Esophagus muscularis mucosa (tissue), 4 donors: ENCODE data around the gene SHC1. TPM values are rescaled to one million over a fixed set of nuclear protein-coding genes. Genes with fewer than 3 reads are reported as not detected.

Experiments
- DNase-seq: peaks from one replicate; pipeline ENCODE4 v3.0.0-alpha.2; 2017; ENCODE audit errors: extremely low spot score
- H3K27ac ChIP-seq, 4 donors: fragments of 200-600 bp; sonication (generic); replicated peaks in 1 of 4; 1 replicate in 3 of 4; 2 replicates in 1 of 4; pipeline ENCODE4 v1.5.1; 2016 to 2019; ENCODE audit warnings: mild to moderate bottlenecking in 1 of 4
- H3K27me3 ChIP-seq, 4 donors: fragments of 200-600 bp; sonication (generic); one replicate each; pipeline versions ENCODE4 v1.5.1 to v1.6.0; 2016 to 2019
- H3K36me3 ChIP-seq, 4 donors: fragments of 200-600 bp; sonication (generic); one replicate each; pipeline ENCODE4 v1.5.1; 2016 to 2019
- H3K4me1 ChIP-seq, 4 donors: fragments of 200-600 bp; sonication (generic); one replicate each; pipeline ENCODE4 v1.5.1; 2016 to 2019
- H3K4me3 ChIP-seq, 4 donors: fragments of 200-600 bp; sonication (generic); 1 replicate in 2 of 4; 2 replicates in 2 of 4; pipeline ENCODE4 v1.5.1; 2016 to 2019; ENCODE audit warnings: mild to moderate bottlenecking in 4 of 4, moderate library complexity in 1 of 4
- H3K9me3 ChIP-seq, 4 donors: fragments of 200-600 bp; sonication (generic); 1 replicate in 3 of 4; 2 replicates in 1 of 4; pipeline ENCODE4 v1.5.1; 2016 to 2019
- EP300 ChIP-seq: sonication (generic); formaldehyde crosslinking; IDR thresholded peaks from one replicate; pipeline ENCODE4 v1.6.1; 2017; ENCODE audit warnings: antibody characterized with exemption
- POLR2A ChIP-seq: fragments of 450-650 bp; IDR thresholded peaks from one replicate; pipeline ENCODE4 v1.6.1; 2017; ENCODE audit warnings: antibody characterized with exemption, moderate library complexity, mild to moderate bottlenecking, low read depth
- POLR2AphosphoS5 ChIP-seq, 2 donors: sonication (generic); formaldehyde crosslinking; IDR thresholded peaks; one replicate each; pipeline ENCODE4 v1.6.1; 2017; ENCODE audit warnings: antibody characterized with exemption in 2 of 2
- WGBS: methylation state at CpG from one replicate; pipeline ENCODE4 v1.1.5; 2018; 5-methylcytosine and 5-hydroxymethylcytosine counted together
- intact Hi-C: fragments of 100-400 bp; cut with DNase I; formaldehyde crosslinking; loops from one replicate; pipeline ENCODE4 v1.15.1; 2023
- total RNA-seq, 4 donors: library from RNA; depleted of rRNA; stranded (reverse); fragments of >200 nt; gene quantifications; one replicate each; pipeline versions ENCODE4 v1.1.0 to v1.2.1, GENCODE V29; 2016
- TF ChIP-seq, protein P1 (sequence below), 3 experiments: fragments of 200-600 bp in 2 of 3; fragments of 450-650 bp in 1 of 3; sonication (generic) in 2 of 3; IDR thresholded peaks; one replicate each; pipeline ENCODE4 v1.5.1; 2017 to 2019; ENCODE audit warnings: antibody characterized with exemption in 3 of 3, mild to moderate bottlenecking in 2 of 3, moderate library complexity in 1 of 3

SHC1 gene
- total RNA-seq, 4 donors from 2014 or later = 60.6 to 101 (median 93.4) TPM

DNA sequence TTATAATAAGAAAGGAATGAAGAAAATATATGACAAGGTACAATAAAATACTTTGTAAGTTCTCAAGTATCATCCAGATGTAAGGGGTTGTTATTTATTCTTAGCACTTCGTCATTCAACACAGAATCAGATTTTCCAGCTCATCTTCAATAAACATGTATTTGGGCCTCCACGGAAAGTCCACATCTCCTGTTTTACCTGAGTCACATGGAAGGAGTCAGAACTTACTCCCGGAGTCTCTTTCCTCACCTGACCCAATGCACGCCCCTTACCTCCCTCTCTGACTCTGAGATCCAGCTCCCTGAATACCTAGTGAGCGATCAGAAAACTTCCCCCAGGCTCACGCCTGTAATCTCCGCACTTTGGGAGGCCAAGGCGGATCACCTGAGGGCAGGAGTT lies 32.6 kb downstream of the SHC1 start:
- Histone ChIP-seq H3K27me3 (no peaks in the 10 kb centered on the region), H3K27ac (peak overlapping the region; percentile 94 to 97 (median 96)), H3K36me3 (peaks cover 0 to 3% (median 0%) of the 10 kb centered on the region in 4 donors), H3K4me3 (peak overlapping the region; percentile 67 to 72 (median 70)), H3K9me3 (no peaks in the 10 kb centered on the region), H3K4me1 (peaks cover 44 to 72% (median 59%) of the 10 kb centered on the region in 4 donors)
- intact Hi-C loops = loop anchor here (5.0 kb wide), 1 partner anchor 79 kb away; no protein-coding TSS in a partner anchor
- DNase-seq = no peak
- WGBS = 86% methylated on average over 8 of the region's 8 CpGs
- TF ChIP-seq EP300 = no peak
- TF ChIP-seq POLR2A = no peak
- TF ChIP-seq, protein P1, sequence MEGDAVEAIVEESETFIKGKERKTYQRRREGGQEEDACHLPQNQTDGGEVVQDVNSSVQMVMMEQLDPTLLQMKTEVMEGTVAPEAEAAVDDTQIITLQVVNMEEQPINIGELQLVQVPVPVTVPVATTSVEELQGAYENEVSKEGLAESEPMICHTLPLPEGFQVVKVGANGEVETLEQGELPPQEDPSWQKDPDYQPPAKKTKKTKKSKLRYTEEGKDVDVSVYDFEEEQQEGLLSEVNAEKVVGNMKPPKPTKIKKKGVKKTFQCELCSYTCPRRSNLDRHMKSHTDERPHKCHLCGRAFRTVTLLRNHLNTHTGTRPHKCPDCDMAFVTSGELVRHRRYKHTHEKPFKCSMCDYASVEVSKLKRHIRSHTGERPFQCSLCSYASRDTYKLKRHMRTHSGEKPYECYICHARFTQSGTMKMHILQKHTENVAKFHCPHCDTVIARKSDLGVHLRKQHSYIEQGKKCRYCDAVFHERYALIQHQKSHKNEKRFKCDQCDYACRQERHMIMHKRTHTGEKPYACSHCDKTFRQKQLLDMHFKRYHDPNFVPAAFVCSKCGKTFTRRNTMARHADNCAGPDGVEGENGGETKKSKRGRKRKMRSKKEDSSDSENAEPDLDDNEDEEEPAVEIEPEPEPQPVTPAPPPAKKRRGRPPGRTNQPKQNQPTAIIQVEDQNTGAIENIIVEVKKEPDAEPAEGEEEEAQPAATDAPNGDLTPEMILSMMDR (IDR thresholded peaks at IDR 0.05) = no peak
- TF ChIP-seq POLR2AphosphoS5 (IDR thresholded peaks at IDR 0.05) = no peak

DNA sequence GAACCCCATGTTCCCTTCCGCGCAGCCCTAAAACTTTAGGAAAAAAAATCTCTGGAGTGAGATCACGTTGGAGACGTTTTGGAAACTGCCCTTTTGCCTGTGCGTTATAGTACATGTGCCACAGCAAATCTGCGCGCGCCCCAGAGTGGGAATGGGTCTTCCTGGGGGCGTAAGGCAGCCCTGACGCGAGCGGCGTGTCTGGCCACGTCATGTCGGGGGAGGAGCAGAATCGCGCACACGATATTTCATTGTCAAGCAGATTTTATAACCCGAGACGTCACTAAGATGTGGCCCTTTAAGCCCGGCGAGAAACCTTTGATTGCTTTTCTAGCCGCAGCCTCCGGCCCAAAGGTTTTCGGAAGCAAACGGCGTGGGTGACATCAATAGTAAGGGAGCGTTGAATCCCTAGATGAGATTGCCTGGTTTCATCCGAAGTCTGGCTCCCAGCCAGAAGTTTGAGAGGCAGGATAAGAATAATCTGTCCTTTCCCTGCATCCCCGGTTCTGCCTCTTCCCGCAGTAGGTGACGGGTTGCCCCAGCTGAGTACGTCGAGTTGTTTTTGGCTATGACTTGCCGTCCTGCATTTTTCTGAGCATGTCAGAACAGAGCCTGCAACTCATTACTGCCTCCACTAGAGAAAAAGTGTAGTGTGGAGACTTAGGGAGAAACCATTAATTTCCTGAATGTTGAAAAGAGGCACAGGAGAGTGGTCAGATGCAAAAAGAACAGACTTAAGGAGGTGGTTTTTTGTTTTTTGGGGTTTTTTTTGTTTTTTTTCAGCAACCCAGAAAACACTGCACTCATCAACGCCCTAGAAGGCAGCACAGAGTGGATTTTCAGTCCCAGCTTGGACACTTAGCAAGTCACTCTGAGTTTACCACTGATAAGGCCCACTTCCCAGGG lies 33.2 kb downstream of the SHC1 start:
- Histone ChIP-seq H3K4me1 (peaks cover 39 to 66% (median 54%) of the 10 kb centered on the region in 4 donors), H3K4me3 (peak overlapping the region; percentile 67 to 72 (median 70)), H3K27ac (peak overlapping the region; percentile 94 to 97 (median 96)), H3K27me3 (no peaks in the 10 kb centered on the region), H3K36me3 (peaks cover 0 to 2% (median under 1%) of the 10 kb centered on the region in 4 donors), H3K9me3 (no peaks in the 10 kb centered on the region)
- DNase-seq = peak; percentile 98
- intact Hi-C loops = loop anchor here (5.0 kb wide), 1 partner anchor 80 kb away; no protein-coding TSS in a partner anchor
- WGBS = under 1% methylated on average over 28 of the region's 36 CpGs
- TF ChIP-seq, protein P1 (IDR thresholded peaks at IDR 0.05) = peak; percentile 11 to 43 (median 43)
- TF ChIP-seq POLR2A = peak; percentile 29
- peak; percentile 83 to 94 for TF ChIP-seq POLR2AphosphoS5 (IDR thresholded peaks at IDR 0.05)
- peak; percentile 64 for TF ChIP-seq EP300

- intact Hi-C loops = loop anchor here (5.0 kb wide), 1 partner anchor 81 kb away; no protein-coding TSS in a partner anchor
- Histone ChIP-seq H3K4me1 (peaks cover 32 to 58% (median 47%) of the 10 kb centered on the region in 4 donors), H3K4me3 (peak within 1 kb of the TSS; percentile 67 to 72 (median 70)), H3K9me3 (no peaks in the 10 kb centered on the region), H3K27ac (peak within 1 kb of the TSS; percentile 94 to 97 (median 96)), H3K27me3 (no peaks in the 10 kb centered on the region), H3K36me3 (peaks cover 0 to 7% (median 5%) of the 10 kb centered on the region in 4 donors)
- TF ChIP-seq POLR2AphosphoS5 (IDR thresholded peaks at IDR 0.05) = peak; percentile 86
- TF ChIP-seq POLR2A = no peak
- peak; percentile 57 for TF ChIP-seq EP300
- TF ChIP-seq, protein P1 (IDR thresholded peaks at IDR 0.05) = peak in 2 of 3 experiments; percentile 23 to 47
- 0% methylated on average over 5 of the region's 45 CpGs for WGBS
- peak; percentile 99 for DNase-seq
Observed at GRCh38 chr1:154936555-154937084, 33.9 kb downstream of the SHC1 start, which contains the start of gene PMVK. TSS of gene PMVK (minus strand) at chr1:154936719. CDS start at chr1:154936685, 34 bp downstream.

DNA sequence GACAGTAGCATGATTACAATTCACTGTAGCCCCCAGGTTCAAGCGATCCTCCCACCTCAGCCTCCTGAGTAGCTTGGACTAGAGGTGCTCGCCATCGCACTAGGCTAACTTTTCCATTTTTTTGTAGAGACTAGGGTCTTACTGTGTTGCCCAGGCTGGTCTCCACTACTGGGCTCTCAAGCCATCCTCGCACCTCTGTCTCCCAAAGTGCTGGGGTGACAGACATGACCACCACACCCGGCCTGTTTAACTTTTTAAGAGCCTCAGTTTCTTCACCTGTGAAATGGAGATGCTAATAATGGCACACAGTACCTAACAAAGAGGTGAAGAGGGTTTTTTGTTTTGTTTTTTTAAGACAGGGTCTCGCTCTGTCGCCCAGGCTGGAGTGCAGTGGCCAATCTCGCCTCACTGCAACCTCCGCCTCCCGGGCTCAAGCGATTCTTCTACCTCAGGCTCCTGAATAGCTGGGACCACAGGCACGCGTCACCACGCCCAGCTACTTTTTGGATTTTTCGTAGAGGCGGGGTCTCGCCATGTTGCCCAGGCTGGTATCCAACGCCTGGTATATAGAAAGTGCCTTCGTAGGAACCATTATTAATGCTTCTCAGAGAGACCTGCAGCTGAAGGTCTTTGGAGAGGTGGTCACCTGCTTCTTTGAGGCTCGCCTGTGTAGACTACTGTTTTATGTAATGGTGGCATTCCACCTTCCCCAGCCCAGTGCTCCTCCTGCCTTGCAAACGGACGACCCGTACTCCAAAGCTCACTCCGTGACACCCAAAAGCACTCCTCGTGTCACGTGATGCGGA lies 34.6 kb downstream of the SHC1 start:
- DNase-seq = no peak
- intact Hi-C loops = loop anchor here (5.0 kb wide), 1 partner anchor 81 kb away; no protein-coding TSS in a partner anchor
- no peak for TF ChIP-seq EP300
- TF ChIP-seq POLR2A = no peak
- no peak for TF ChIP-seq POLR2AphosphoS5 (IDR thresholded peaks at IDR 0.05)
- TF ChIP-seq, protein P1 (IDR thresholded peaks at IDR 0.05) = no peak

More for the DNA sequence above, 34.6 kb downstream of the SHC1 start:
- peak overlapping the region; percentile 94 to 97 (median 96) for H3K27ac ChIP-seq
- WGBS = 40% methylated on average over 27 of the region's 27 CpGs
- peaks cover 5 to 14% (median 8%) of the 10 kb centered on the region in 4 donors for H3K36me3 ChIP-seq
- H3K4me3 ChIP-seq = peak overlapping the region; percentile 67 to 72 (median 70)
- no peaks in the 10 kb centered on the region for H3K27me3 ChIP-seq
- peaks cover 27 to 53% (median 43%) of the 10 kb centered on the region in 4 donors for H3K4me1 ChIP-seq
- no peaks in the 10 kb centered on the region for H3K9me3 ChIP-seq
